ENCODE results near the gene ASB16.
A peak's percentile ranks its signal among the peaks of the same experiment; 100 is the strongest.

The ASB16 gene

GRCh38 chr17:44178133-44178532 lies 7.6 kb downstream of the ASB16 start:
- in situ Hi-C loops (cut with HindIII; ENCODE audit: low pct_ligation_motif_present, low sequenced_read_pairs), result no loop called here

GRCh38 chr17:44183024-44183423 lies 12.5 kb downstream of the ASB16 start:
- Histone ChIP-seq H3K27ac (no peak overlapping the region), H3K36me3 (replicated peaks) (peaks cover 20% of the 10 kb centered on the region), H3K4me3 (ENCODE audit: low read depth, low read length) (no peak overlapping the region), H3K27me3 (replicated peaks) (no peaks in the 10 kb centered on the region)
- DNase-seq, result no peak
- in situ Hi-C loops (cut with HindIII; ENCODE audit: low pct_ligation_motif_present, low sequenced_read_pairs), result no loop called here
- TF ChIP-seq CTCF (IDR thresholded peaks at IDR 0.05; ENCODE audit: low read depth, low read length, missing control alignments), result no peak

More at GRCh38 chr17:44178133-44178532, 7.6 kb downstream of the ASB16 start:
- Histone ChIP-seq H3K4me3 (ENCODE audit: low read depth, low read length) (no peak overlapping the region), H3K27me3 (replicated peaks) (no peaks in the 10 kb centered on the region), H3K36me3 (replicated peaks) (peaks cover 23% of the 10 kb centered on the region), H3K27ac (no peak overlapping the region)
- DNase-seq, result no peak
- TF ChIP-seq CTCF (IDR thresholded peaks at IDR 0.05; ENCODE audit: low read depth, low read length, missing control alignments), result no peak

GRCh38 chr17:44184212-44184810 lies 13.8 kb downstream of the ASB16 start:
- H3K27ac ChIP-seq, result no peak overlapping the region
- no peak overlapping the region for H3K4me3 ChIP-seq (ENCODE audit: low read depth, low read length)
- H3K27me3 ChIP-seq (replicated peaks), result no peaks in the 10 kb centered on the region
- no peak for DNase-seq
- in situ Hi-C loops (cut with HindIII; ENCODE audit: low pct_ligation_motif_present, low sequenced_read_pairs), result no loop called here
- peaks cover 14% of the 10 kb centered on the region for H3K36me3 ChIP-seq (replicated peaks)
- TF ChIP-seq CTCF (IDR thresholded peaks at IDR 0.05; ENCODE audit: low read depth, low read length, missing control alignments), result no peak

- Histone ChIP-seq H3K4me3 (ENCODE audit: low read depth, low read length) (peak within 1 kb of the TSS; percentile 99), H3K27ac (peak within 1 kb of the TSS; percentile 97), H3K36me3 (replicated peaks) (peaks cover 29% of the 10 kb centered on the region), H3K27me3 (replicated peaks) (no peaks in the 10 kb centered on the region)
- in situ Hi-C loops (cut with HindIII; ENCODE audit: low pct_ligation_motif_present, low sequenced_read_pairs), result no loop called here
- peak; percentile 99 for DNase-seq
- TF ChIP-seq CTCF (IDR thresholded peaks at IDR 0.05; ENCODE audit: low read depth, low read length, missing control alignments), result no peak
Observed at GRCh38 chr17:44186307-44187130, 16.0 kb downstream of the ASB16 start, which contains the start of gene TMUB2. TSS of gene TMUB2 (plus strand) at chr17:44186972. CDS start at chr17:44187709, 737 bp downstream.

- Histone ChIP-seq H3K27me3 (replicated peaks) (no peaks in the 10 kb centered on the region), H3K4me3 (ENCODE audit: low read depth, low read length) (peak overlapping the region; percentile 99), H3K27ac (peak overlapping the region; percentile 97), H3K36me3 (replicated peaks) (peaks cover 26% of the 10 kb centered on the region)
- in situ Hi-C loops (cut with HindIII; ENCODE audit: low pct_ligation_motif_present, low sequenced_read_pairs), result no loop called here
- DNase-seq, result no peak
- TF ChIP-seq CTCF (IDR thresholded peaks at IDR 0.05; ENCODE audit: low read depth, low read length, missing control alignments), result no peak
Observed at GRCh38 chr17:44187131-44187899, 16.8 kb downstream of the ASB16 start.
